Keratinocyte (primary cell): ENCODE data around the gene MON2. TPM values are rescaled to one million over a fixed set of nuclear protein-coding genes. Genes with fewer than 3 reads are reported as not detected.

Experiments
- DNase-seq: peaks from one replicate; pipeline ENCODE4 v3.0.0-alpha.2; 2011; ENCODE audit warnings: low read depth, missing footprints, low spot score
- FAIRE-seq: peaks from 2 replicates; lab custom pipeline; 2011; peaks lifted over from hg19 to GRCh38; lab: Jason Lieb, UNC
- H2AFZ ChIP-seq: 2 replicates; pipeline ENCODE4 v1.6.0; 2012; ENCODE audit warnings: low read length, control low read depth, inconsistent platforms; ENCODE audit not compliant: control insufficient read depth
- H3K27ac ChIP-seq: 2 replicates; pipeline ENCODE4 v1.5.1; 2011; ENCODE audit warnings: low read length; ENCODE audit not compliant: control insufficient read depth, insufficient read depth
- H3K27me3 ChIP-seq: 3 replicates; pipeline ENCODE4 v1.6.0; 2011; ENCODE audit warnings: low read length; ENCODE audit not compliant: control insufficient read depth, insufficient read depth; ENCODE audit errors: extremely low read depth
- H3K36me3 ChIP-seq, 2 experiments: 2 replicates in 1 of 2; 3 replicates in 1 of 2; pipeline ENCODE4 v1.5.1; 2011; ENCODE audit warnings: low read length in 2 of 2, mild to moderate bottlenecking in 1 of 2; ENCODE audit not compliant: control insufficient read depth in 2 of 2, insufficient read depth in 2 of 2; ENCODE audit errors: extremely low read depth in 1 of 2
- H3K4me1 ChIP-seq: 3 replicates; pipeline ENCODE4 v1.5.1; 2011; ENCODE audit warnings: low read length; ENCODE audit not compliant: control insufficient read depth, insufficient read depth; ENCODE audit errors: extremely low read depth
- H3K4me2 ChIP-seq: 3 replicates; pipeline ENCODE4 v1.6.0; 2011; ENCODE audit warnings: low read depth, low read length; ENCODE audit not compliant: control insufficient read depth, insufficient read depth; ENCODE audit errors: extremely low read depth
- H3K4me3 ChIP-seq, 3 experiments: fragments of 200-600 bp in 1 of 3; sonication (generic) in 1 of 3; 2 replicates in 2 of 3; 3 replicates in 1 of 3; pipeline ENCODE4 v1.5.1; 2011 to 2016; ENCODE audit warnings: low read length in 3 of 3, mild to moderate bottlenecking in 3 of 3, control low read depth in 2 of 3, inconsistent platforms in 1 of 3, low read depth in 1 of 3, mixed read lengths in 1 of 3, mixed run types in 1 of 3, moderate library complexity in 1 of 3; ENCODE audit not compliant: control insufficient read depth in 2 of 3, insufficient read depth in 2 of 3; ENCODE audit errors: extremely low read depth in 1 of 3
- H3K79me2 ChIP-seq: 2 replicates; pipeline ENCODE4 v1.6.0; 2012; ENCODE audit warnings: low read length; ENCODE audit not compliant: control insufficient read depth, insufficient read depth
- H3K9ac ChIP-seq: 3 replicates; pipeline ENCODE4 v1.6.0; 2011; ENCODE audit warnings: low read length; ENCODE audit not compliant: control insufficient read depth, insufficient read depth; ENCODE audit errors: extremely low read depth
- H3K9me1 ChIP-seq: 3 replicates; pipeline ENCODE4 v1.6.0; 2011; ENCODE audit warnings: low read length; ENCODE audit not compliant: control insufficient read depth, insufficient read depth; ENCODE audit errors: extremely low read depth
- H3K9me3 ChIP-seq: 2 replicates; pipeline ENCODE4 v1.5.1; 2012; ENCODE audit warnings: low read depth, low read length; ENCODE audit not compliant: control insufficient read depth
- H4K20me1 ChIP-seq: 3 replicates; pipeline ENCODE4 v1.6.0; 2011; ENCODE audit warnings: low read length; ENCODE audit not compliant: control insufficient read depth, insufficient read depth; ENCODE audit errors: extremely low read depth
- CTCF ChIP-seq, 3 experiments: IDR thresholded peaks in 1 of 3; conservative IDR thresholded peaks in 1 of 3; optimal IDR thresholded peaks in 1 of 3; 2 replicates in 2 of 3; 3 replicates in 1 of 3; pipeline versions ENCODE3 to v1.5.1; 2011; ENCODE audit warnings: low read length in 3 of 3, mild to moderate bottlenecking in 3 of 3, moderate library complexity in 2 of 3, control low read depth in 1 of 3, inconsistent platforms in 1 of 3; ENCODE audit not compliant: insufficient read depth in 2 of 3; ENCODE audit errors: extremely low read depth in 1 of 3
- EZH2 ChIP-seq: IDR thresholded peaks from one replicate; pipeline ENCODE4 v1.6.1; 2012; ENCODE audit warnings: inconsistent platforms, mild to moderate bottlenecking, low read length, moderate library complexity
- dilution Hi-C: fragments of 300-500 bp; cut with MboI; formaldehyde crosslinking; loops from one replicate; pipeline ENCODE4 v1.7.0; 2020; ENCODE audit warnings: low sequenced_read_pairs; ENCODE audit not compliant: extremely low pct_ligation_motif_present
- polyA plus RNA-seq, 5 experiments: library from polyadenylated mRNA; depleted of rRNA in 3 of 5; stranded (reverse) in 3 of 5; stranded (forward) in 1 of 5; unstranded in 1 of 5; fragments of >200 nt; gene quantifications; 1 replicate in 1 of 5; 2 replicates in 3 of 5; 3 replicates in 1 of 5; pipeline versions ENCODE4 v1.2.1 to v1.2.3, GENCODE V29; 2011 to 2012; ENCODE audit warnings: missing spikeins in 2 of 5, low read depth in 1 of 5, low replicate concordance in 1 of 5

MON2 gene
- polyA plus RNA-seq, 1 donor (not counting 4 experiments of a cell fraction or from before 2014, with no cell fraction given) = 18.5 TPM

- no peaks in the 10 kb centered on the region for H3K27me3 ChIP-seq
- no peaks in the 10 kb centered on the region for H3K9me1 ChIP-seq
- no peak overlapping the region for H3K27ac ChIP-seq
- DNase-seq (no peak), FAIRE-seq (no peak)
- no peak for TF ChIP-seq CTCF (optimal IDR thresholded peaks at IDR 0.05 in 1 of 3, IDR thresholded peaks at IDR 0.05 in 1 of 3, conservative IDR thresholded peaks at IDR 0.05 in 1 of 3; ENCODE audit: extremely low read depth in 1 of 3, insufficient read depth in 2 of 3, low read length in 3 of 3)
- TF ChIP-seq EZH2 = no peak
- no peak overlapping the region for H2AFZ ChIP-seq
- H3K9ac ChIP-seq = no peak overlapping the region
- H3K4me3 ChIP-seq = no peak overlapping the region
- no peaks in the 10 kb centered on the region for H3K79me2 ChIP-seq
- H3K4me1 ChIP-seq = no peaks in the 10 kb centered on the region
- H3K9me3 ChIP-seq = no peaks in the 10 kb centered on the region
- no peaks in the 10 kb centered on the region for H4K20me1 ChIP-seq
- H3K4me2 ChIP-seq = no peak overlapping the region
- dilution Hi-C loops = loop anchor here (25.0 kb wide), 1 partner anchor 168 kb away; no protein-coding TSS in a partner anchor
- peaks cover 0 to under 1% of the 10 kb centered on the region in 2 experiments for H3K36me3 ChIP-seq
Observed at GRCh38 chr12:62618930-62619329, 152.3 kb downstream of the MON2 start.

GRCh38 chr12:62621101-62621638 is 154.5 kb downstream of the MON2 start:
- dilution Hi-C loops = loop anchor here (25.0 kb wide), 1 partner anchor 166 kb away; no protein-coding TSS in a partner anchor

More at GRCh38 chr12:62621101-62621638, 154.5 kb downstream of the MON2 start:
- H3K9me1 ChIP-seq = no peaks in the 10 kb centered on the region
- no peaks in the 10 kb centered on the region for H3K9me3 ChIP-seq
- no peak overlapping the region for H2AFZ ChIP-seq
- no peak overlapping the region for H3K4me2 ChIP-seq
- no peaks in the 10 kb centered on the region for H3K27me3 ChIP-seq
- H3K4me3 ChIP-seq = no peak overlapping the region
- H3K79me2 ChIP-seq = no peaks in the 10 kb centered on the region
- no peaks in the 10 kb centered on the region for H3K4me1 ChIP-seq
- no peak overlapping the region for H3K27ac ChIP-seq
- FAIRE-seq = no peak
- TF ChIP-seq CTCF (optimal IDR thresholded peaks at IDR 0.05 in 1 of 3, IDR thresholded peaks at IDR 0.05 in 1 of 3, conservative IDR thresholded peaks at IDR 0.05 in 1 of 3; ENCODE audit: extremely low read depth in 1 of 3, insufficient read depth in 2 of 3, low read length in 3 of 3) (no peak), EZH2 (no peak)
- no peak overlapping the region for H3K9ac ChIP-seq
- H3K36me3 ChIP-seq = no peaks in the 10 kb centered on the region
- no peak for DNase-seq
- no peaks in the 10 kb centered on the region for H4K20me1 ChIP-seq
